ENCODE data around the gene AUH.
A peak's percentile ranks its signal among the peaks of the same experiment; 100 is the strongest.

The AUH gene

GRCh38 chr9:91174772-91175171, 186.9 kb downstream of the AUH start:
- CTCF ChIA-PET: no interaction called here
- no peak for DNase-seq (ENCODE audit: extremely low spot score)
- no peak for TF ChIP-seq PKNOX1 (IDR thresholded peaks at IDR 0.05)
- no peak for TF ChIP-seq ARNT (IDR thresholded peaks at IDR 0.05)
- TF ChIP-seq SP1 (IDR thresholded peaks at IDR 0.05): no peak
- TF ChIP-seq HDGF (IDR thresholded peaks at IDR 0.05; ENCODE audit: borderline replicate concordance): no peak
- no peak for TF ChIP-seq TARDBP (IDR thresholded peaks at IDR 0.05)
- no peak for TF ChIP-seq FOXM1 (IDR thresholded peaks at IDR 0.05; ENCODE audit: borderline replicate concordance)
- no peak for TF ChIP-seq BHLHE40 (IDR thresholded peaks at IDR 0.05; ENCODE audit: borderline replicate concordance)
- no peak for TF ChIP-seq CTBP1 (IDR thresholded peaks at IDR 0.05; ENCODE audit: borderline replicate concordance)
- TF ChIP-seq NFRKB (IDR thresholded peaks at IDR 0.05): no peak
- no peak for TF ChIP-seq FOXK2 (IDR thresholded peaks at IDR 0.05)
- no peak for TF ChIP-seq SUZ12 (IDR thresholded peaks at IDR 0.05)
- TF ChIP-seq L3MBTL2 (conservative IDR thresholded peaks at IDR 0.05): no peak
- no peak for TF ChIP-seq ZNF384 (IDR thresholded peaks at IDR 0.05)
- TF ChIP-seq ELF4 (IDR thresholded peaks at IDR 0.05): no peak
- no peak for TF ChIP-seq LEF1 (IDR thresholded peaks at IDR 0.05; ENCODE audit: borderline replicate concordance)
- no peak for TF ChIP-seq FOXA1 (IDR thresholded peaks at IDR 0.05)
- POLR2A ChIA-PET: no interaction called here

- DNase-seq (ENCODE audit: extremely low spot score): no peak
- TF ChIP-seq LEF1 (IDR thresholded peaks at IDR 0.05; ENCODE audit: borderline replicate concordance) (no peak), FOXM1 (IDR thresholded peaks at IDR 0.05; ENCODE audit: borderline replicate concordance) (no peak), FOXK2 (IDR thresholded peaks at IDR 0.05) (no peak), NFRKB (IDR thresholded peaks at IDR 0.05) (no peak), ZNF384 (IDR thresholded peaks at IDR 0.05) (no peak), ELF4 (IDR thresholded peaks at IDR 0.05) (no peak), SP1 (IDR thresholded peaks at IDR 0.05) (no peak), SUZ12 (IDR thresholded peaks at IDR 0.05) (no peak), FOXA1 (IDR thresholded peaks at IDR 0.05) (no peak), BHLHE40 (IDR thresholded peaks at IDR 0.05; ENCODE audit: borderline replicate concordance) (no peak), PKNOX1 (IDR thresholded peaks at IDR 0.05) (no peak)
- POLR2A ChIA-PET: no interaction called here
- CTCF ChIA-PET: no interaction called here
These were observed 189.4 kb downstream of the AUH start for GRCh38 chr9:91172329-91172728.

DNA sequence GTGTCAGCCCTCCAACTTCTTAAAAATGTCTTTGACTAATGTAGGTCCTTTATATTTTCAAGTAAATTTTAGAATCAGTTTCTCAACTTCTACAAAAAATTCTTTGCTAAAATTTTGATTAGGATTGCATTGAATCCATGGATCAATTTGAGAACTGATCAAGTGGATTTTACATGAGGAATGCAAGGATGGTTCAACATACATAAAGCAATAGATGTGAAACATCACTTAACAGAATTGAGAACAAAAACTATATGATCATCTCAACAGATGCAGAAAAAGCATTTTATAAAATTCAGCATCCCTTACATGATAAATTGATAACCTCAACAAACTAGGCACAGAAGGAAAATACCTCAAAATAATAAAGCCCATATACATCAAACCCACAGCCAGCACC, 190.8 kb downstream of the AUH start:
- ChIA-PET POLR2A (no interaction called here), CTCF (no interaction called here)
- no peak for DNase-seq (ENCODE audit: extremely low spot score)
- TF ChIP-seq PKNOX1 (IDR thresholded peaks at IDR 0.05): no peak
- TF ChIP-seq BHLHE40 (IDR thresholded peaks at IDR 0.05; ENCODE audit: borderline replicate concordance): no peak
- no peak for TF ChIP-seq FOXA1 (IDR thresholded peaks at IDR 0.05)
- no peak for TF ChIP-seq FOXK2 (IDR thresholded peaks at IDR 0.05)
- TF ChIP-seq CTBP1 (IDR thresholded peaks at IDR 0.05; ENCODE audit: borderline replicate concordance): no peak
- TF ChIP-seq FOXM1 (IDR thresholded peaks at IDR 0.05; ENCODE audit: borderline replicate concordance): no peak
- no peak for TF ChIP-seq SP1 (IDR thresholded peaks at IDR 0.05)
- no peak for TF ChIP-seq ELF4 (IDR thresholded peaks at IDR 0.05)
- TF ChIP-seq ARNT (IDR thresholded peaks at IDR 0.05): no peak
- TF ChIP-seq TARDBP (IDR thresholded peaks at IDR 0.05): no peak
- no peak for TF ChIP-seq HDGF (IDR thresholded peaks at IDR 0.05; ENCODE audit: borderline replicate concordance)
- TF ChIP-seq ZNF384 (IDR thresholded peaks at IDR 0.05): no peak
- no peak for TF ChIP-seq L3MBTL2 (conservative IDR thresholded peaks at IDR 0.05)
- TF ChIP-seq NFRKB (IDR thresholded peaks at IDR 0.05): no peak
- no peak for TF ChIP-seq LEF1 (IDR thresholded peaks at IDR 0.05; ENCODE audit: borderline replicate concordance)
- TF ChIP-seq SUZ12 (IDR thresholded peaks at IDR 0.05): no peak

DNA sequence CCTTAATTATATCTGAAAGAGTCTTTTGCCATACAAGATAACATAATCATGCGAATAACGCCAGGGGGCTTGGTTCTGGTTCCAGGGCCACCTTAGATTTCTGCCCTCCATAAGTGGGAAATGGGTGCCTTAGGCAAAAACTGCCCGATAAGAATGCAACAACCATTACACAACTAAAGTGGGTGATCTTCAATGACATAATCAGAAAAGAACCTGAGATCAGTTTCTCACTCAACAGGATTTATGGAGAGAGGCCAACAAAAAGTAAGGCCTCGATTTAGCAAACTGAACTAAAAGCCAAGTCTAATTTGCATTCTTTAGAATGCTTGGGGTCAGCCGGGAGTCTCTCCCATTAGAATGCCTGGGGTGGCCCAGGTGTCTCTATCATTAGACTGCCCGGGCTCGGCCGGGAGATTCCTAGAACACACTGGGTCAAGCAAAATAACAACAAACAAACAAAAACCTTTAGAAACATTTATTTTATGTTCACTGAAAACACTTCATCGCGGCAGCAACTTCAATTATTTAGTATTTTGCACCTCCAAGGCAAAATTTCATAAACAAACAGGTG, 194.8 kb downstream of the AUH start:
- POLR2A ChIA-PET: no interaction called here

DNA sequence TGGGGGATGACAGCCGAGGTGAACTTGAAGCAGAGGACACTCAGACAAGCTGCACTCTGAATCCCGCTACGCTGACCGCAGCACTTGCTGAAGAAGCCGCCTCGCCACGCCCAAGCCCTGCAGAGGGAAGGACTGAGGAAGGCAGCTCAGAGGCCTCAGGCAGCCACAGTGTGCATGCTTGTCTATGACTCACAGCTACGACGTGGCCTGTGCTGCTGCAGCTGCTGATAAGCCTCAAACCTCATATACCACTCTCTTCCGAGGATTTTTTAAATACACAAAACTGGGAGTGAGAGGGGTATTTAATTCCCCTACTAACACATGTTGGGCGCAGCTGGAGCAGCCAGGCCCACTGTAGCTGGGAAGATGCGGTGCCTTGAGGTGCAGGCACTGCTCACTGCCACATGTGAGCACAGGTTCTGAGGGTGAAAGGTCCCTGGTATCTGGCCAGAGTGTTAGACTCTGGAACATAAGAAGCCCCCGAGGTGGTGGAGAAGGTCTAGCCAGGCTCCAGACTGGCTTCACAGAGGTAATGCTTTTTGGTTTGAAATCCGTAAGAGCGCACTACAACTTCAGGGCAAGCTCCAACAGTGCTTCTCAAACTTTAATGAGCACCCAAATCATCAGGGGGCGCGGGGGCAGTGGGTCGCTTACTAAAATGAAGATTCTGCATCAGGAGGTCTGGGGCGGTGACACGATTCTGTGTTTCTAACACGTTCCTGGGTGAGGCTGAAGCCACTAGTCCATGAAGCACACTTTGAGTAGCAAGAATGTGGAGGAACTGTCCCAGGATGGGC, 196.8 kb downstream of the AUH start:
- ChIA-PET CTCF (no interaction called here), POLR2A (interaction anchor here (0.9 kb wide), 1 partner anchor 253 kb away, joined by 3 read pairs; no protein-coding TSS in a partner anchor)
- peak; percentile 20 for DNase-seq (ENCODE audit: extremely low spot score)
- TF ChIP-seq SUZ12 (IDR thresholded peaks at IDR 0.05) (no peak), PKNOX1 (IDR thresholded peaks at IDR 0.05) (no peak), L3MBTL2 (conservative IDR thresholded peaks at IDR 0.05) (no peak), BHLHE40 (IDR thresholded peaks at IDR 0.05; ENCODE audit: borderline replicate concordance) (no peak), FOXA1 (IDR thresholded peaks at IDR 0.05) (no peak), HDGF (IDR thresholded peaks at IDR 0.05; ENCODE audit: borderline replicate concordance) (no peak), LEF1 (IDR thresholded peaks at IDR 0.05; ENCODE audit: borderline replicate concordance) (no peak), ARNT (IDR thresholded peaks at IDR 0.05) (no peak), FOXK2 (IDR thresholded peaks at IDR 0.05) (no peak), ELF4 (IDR thresholded peaks at IDR 0.05) (no peak)

More for the DNA sequence above, 194.8 kb downstream of the AUH start:
- DNase-seq (ENCODE audit: extremely low spot score): no peak
- TF ChIP-seq ZNF384 (IDR thresholded peaks at IDR 0.05) (no peak), ARNT (IDR thresholded peaks at IDR 0.05) (no peak), L3MBTL2 (conservative IDR thresholded peaks at IDR 0.05) (no peak)
- CTCF ChIA-PET: no interaction called here

Data from HEK293T (cell line).